K562 (cell line): ENCODE measurements around the gene OR2A42.
"Not testable (repeated sequence)": the region's sequence is repeated elsewhere in the genome, so short reads cannot be mapped to it uniquely, and the experiment has no call there.

Experiments used
- CAMTA2 ChIP-seq: fragments of 250-450 bp; sonication (Bioruptor Pico); conservative IDR thresholded peaks from 2 replicates; pipeline ENCODE4 v1.5.1; 2022
- MTF1 ChIP-seq: fragments of 250-450 bp; sonication (Bioruptor Pico); IDR thresholded peaks from 2 replicates; pipeline ENCODE4 v1.9.0; 2021; ENCODE audit warnings: moderate library complexity, mild to moderate bottlenecking, inconsistent platforms, borderline replicate concordance

GRCh38 chr7:144220531-144220930 is 18.9 kb downstream of the OR2A42 start:
- not testable (repeated sequence) for TF ChIP-seq MTF1, CAMTA2 (CRISPR knock-in tag)
